Thoracic aorta (tissue), 2 donors: ENCODE measurements around the gene NXF2B. TPM values are rescaled to one million over a fixed set of nuclear protein-coding genes. Genes with fewer than 3 reads are reported as not detected.
A peak's percentile ranks its signal among the peaks of the same experiment; 100 is the strongest.
"Not testable (repeated sequence)": the region's sequence is repeated elsewhere in the genome, so short reads cannot be mapped to it uniquely, and the experiment has no call there.

Experiments used
- ATAC-seq: fragments of 150-250 bp; one replicate; pipeline ENCODE4 v1.8.0; 2017; ENCODE audit warnings: low read depth; ENCODE audit not compliant: insufficient number of reproducible peaks, low FRiP score
- DNase-seq: peaks from one replicate; pipeline ENCODE4 v3.0.0-alpha.2; 2020; ENCODE audit warnings: low spot score
- H3K27ac ChIP-seq, 2 donors: fragments of 200-600 bp; sonication (generic); 1 replicate in 1 of 2; 2 replicates in 1 of 2; pipeline ENCODE4 v1.5.1; 2016; ENCODE audit warnings: mild to moderate bottlenecking in 2 of 2, moderate library complexity in 2 of 2
- H3K27me3 ChIP-seq: fragments of 200-600 bp; sonication (generic); replicated peaks from 2 replicates; pipeline ENCODE4 v1.6.0; 2016; ENCODE audit warnings: mild to moderate bottlenecking; ENCODE audit not compliant: insufficient read depth
- H3K36me3 ChIP-seq: fragments of 200-600 bp; sonication (generic); one replicate; pipeline ENCODE4 v1.5.1; 2016
- H3K4me1 ChIP-seq, 2 donors: fragments of 200-600 bp; sonication (generic); 1 replicate in 1 of 2; 2 replicates in 1 of 2; pipeline versions ENCODE4 v1.5.1 to v1.6.0; 2016; ENCODE audit warnings: low read depth in 2 of 2, mild to moderate bottlenecking in 1 of 2; ENCODE audit not compliant: control insufficient read depth in 1 of 2
- H3K4me3 ChIP-seq: fragments of 200-600 bp; sonication (generic); 2 replicates; pipeline ENCODE4 v1.5.1; 2016; ENCODE audit warnings: mild to moderate bottlenecking
- H3K9me3 ChIP-seq: fragments of 200-600 bp; sonication (generic); 2 replicates; pipeline ENCODE4 v1.5.1; 2016
- CTCF ChIP-seq: fragments of 200-600 bp; sonication (generic); IDR thresholded peaks from one replicate; pipeline ENCODE4 v1.5.1; 2019; ENCODE audit warnings: antibody characterized with exemption
- total RNA-seq, 2 donors: library from RNA; depleted of rRNA; stranded (reverse); fragments of >200 nt; gene quantifications; one replicate each; pipeline versions ENCODE4 v1.1.0 to v1.2.3, GENCODE V29; 2016

NXF2B gene
- not detected for total RNA-seq

GRCh38 chrX:102439908-102440307 lies at the start of gene NXF2B:
TSS of gene NXF2B (minus strand) at chrX:102440008. CDS start at chrX:102380036, 59,972 bp downstream.
- ATAC-seq, H3K9me3 ChIP-seq, DNase-seq, H3K27me3 ChIP-seq, H3K36me3 ChIP-seq, H3K27ac ChIP-seq, H3K4me3 ChIP-seq, H3K4me1 ChIP-seq: not testable (repeated sequence)

- ATAC-seq, H3K27me3 ChIP-seq, DNase-seq, H3K4me3 ChIP-seq, H3K4me1 ChIP-seq, H3K9me3 ChIP-seq, H3K27ac ChIP-seq, H3K36me3 ChIP-seq: not testable (repeated sequence)
Measured at GRCh38 chrX:102478765-102479164, 39.0 kb upstream of the NXF2B start.

GRCh38 chrX:102471762-102472220 lies 32.0 kb upstream of the NXF2B start, which contains the start of gene TCP11X2:
TSS of gene TCP11X2 (minus strand) at chrX:102471812.
- DNase-seq, H3K27ac ChIP-seq, H3K36me3 ChIP-seq, H3K4me3 ChIP-seq, H3K4me1 ChIP-seq, ATAC-seq, H3K27me3 ChIP-seq, H3K9me3 ChIP-seq: not testable (repeated sequence)

- DNase-seq, H3K27ac ChIP-seq, H3K9me3 ChIP-seq, H3K27me3 ChIP-seq, H3K4me1 ChIP-seq, H3K4me3 ChIP-seq, ATAC-seq, H3K36me3 ChIP-seq: not testable (repeated sequence)
Measured at GRCh38 chrX:102470215-102470614, 30.4 kb upstream of the NXF2B start.

GRCh38 chrX:102458615-102459014 lies 18.8 kb upstream of the NXF2B start:
- ATAC-seq, result peak; percentile 91
- not testable (repeated sequence) for H3K4me3 ChIP-seq, H3K27ac ChIP-seq, H3K9me3 ChIP-seq, DNase-seq, H3K36me3 ChIP-seq, H3K27me3 ChIP-seq, H3K4me1 ChIP-seq

- not testable (repeated sequence) for H3K4me3 ChIP-seq, H3K27ac ChIP-seq, H3K9me3 ChIP-seq, ATAC-seq, H3K27me3 ChIP-seq, H3K4me1 ChIP-seq, DNase-seq, H3K36me3 ChIP-seq
Measured at GRCh38 chrX:102414493-102414892, 25.3 kb downstream of the NXF2B start.

- H3K4me3 ChIP-seq, result no peak overlapping the region
- no peaks in the 10 kb centered on the region for H3K27me3 ChIP-seq
- ATAC-seq (no peak), DNase-seq (peak; percentile 10)
- no peaks in the 10 kb centered on the region for H3K36me3 ChIP-seq
- peak; percentile 66 for TF ChIP-seq CTCF
- H3K4me1 ChIP-seq, result no peaks in the 10 kb centered on the region
- H3K9me3 ChIP-seq, result no peaks in the 10 kb centered on the region
- H3K27ac ChIP-seq, result no peak overlapping the region
Measured at GRCh38 chrX:102345916-102346315, 93.9 kb downstream of the NXF2B start.

- H3K36me3 ChIP-seq, result no peaks in the 10 kb centered on the region
- no peak overlapping the region for H3K27ac ChIP-seq
- no peak for TF ChIP-seq CTCF
- no peaks in the 10 kb centered on the region for H3K9me3 ChIP-seq
- no peaks in the 10 kb centered on the region for H3K4me1 ChIP-seq
- DNase-seq (no peak), ATAC-seq (no peak)
- H3K4me3 ChIP-seq, result no peak overlapping the region
- H3K27me3 ChIP-seq, result no peaks in the 10 kb centered on the region
Measured at GRCh38 chrX:102341867-102342266, 97.9 kb downstream of the NXF2B start.
